Mammary epithelial cell (primary cell): ENCODE measurements around the gene NNAT.

ENCODE experiments used
- EZH2 ChIP-seq: IDR thresholded peaks from 2 replicates; pipeline ENCODE4 v1.6.1; 2012; ENCODE audit warnings: low read length, inconsistent platforms, borderline replicate concordance
- TF ChIP-seq, protein P1 (sequence below), 2 donors: IDR thresholded peaks in 1 of 2; conservative IDR thresholded peaks in 1 of 2; 2 replicates each; pipeline ENCODE4 v1.5.1; 2011 to 2012; ENCODE audit warnings: inconsistent platforms in 2 of 2, low read length in 2 of 2, mild to moderate bottlenecking in 2 of 2, control low read depth in 1 of 2, low read depth in 1 of 2; ENCODE audit not compliant: insufficient read depth in 1 of 2; ENCODE audit errors: extremely low read depth in 1 of 2

DNA sequence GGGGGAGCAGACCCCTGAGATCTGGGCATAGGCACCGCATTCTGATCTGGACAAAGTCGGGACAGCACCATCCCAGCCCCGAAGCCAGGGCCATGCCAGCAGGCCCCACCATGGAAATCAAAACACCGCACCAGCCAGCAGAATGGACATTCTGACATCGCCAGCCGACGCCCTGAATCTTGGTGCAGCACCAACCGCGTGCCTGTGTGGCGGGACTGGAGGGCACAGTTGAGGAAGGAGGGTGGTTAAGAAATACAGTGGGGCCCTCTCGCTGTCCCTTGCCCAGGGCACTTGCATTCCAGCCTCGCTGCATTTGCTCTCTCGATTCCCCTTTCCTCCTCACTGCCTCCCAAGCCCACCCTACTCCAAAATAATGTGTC lies 2.0 kb downstream of the NNAT start:
- TF ChIP-seq, protein P1, sequence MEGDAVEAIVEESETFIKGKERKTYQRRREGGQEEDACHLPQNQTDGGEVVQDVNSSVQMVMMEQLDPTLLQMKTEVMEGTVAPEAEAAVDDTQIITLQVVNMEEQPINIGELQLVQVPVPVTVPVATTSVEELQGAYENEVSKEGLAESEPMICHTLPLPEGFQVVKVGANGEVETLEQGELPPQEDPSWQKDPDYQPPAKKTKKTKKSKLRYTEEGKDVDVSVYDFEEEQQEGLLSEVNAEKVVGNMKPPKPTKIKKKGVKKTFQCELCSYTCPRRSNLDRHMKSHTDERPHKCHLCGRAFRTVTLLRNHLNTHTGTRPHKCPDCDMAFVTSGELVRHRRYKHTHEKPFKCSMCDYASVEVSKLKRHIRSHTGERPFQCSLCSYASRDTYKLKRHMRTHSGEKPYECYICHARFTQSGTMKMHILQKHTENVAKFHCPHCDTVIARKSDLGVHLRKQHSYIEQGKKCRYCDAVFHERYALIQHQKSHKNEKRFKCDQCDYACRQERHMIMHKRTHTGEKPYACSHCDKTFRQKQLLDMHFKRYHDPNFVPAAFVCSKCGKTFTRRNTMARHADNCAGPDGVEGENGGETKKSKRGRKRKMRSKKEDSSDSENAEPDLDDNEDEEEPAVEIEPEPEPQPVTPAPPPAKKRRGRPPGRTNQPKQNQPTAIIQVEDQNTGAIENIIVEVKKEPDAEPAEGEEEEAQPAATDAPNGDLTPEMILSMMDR (conservative IDR thresholded peaks at IDR 0.05 in 1 of 2, IDR thresholded peaks at IDR 0.05 in 1 of 2; ENCODE audit: extremely low read depth in 1 of 2, insufficient read depth in 1 of 2, low read depth in 1 of 2, low read length in 2 of 2), result no peak
- no peak for TF ChIP-seq EZH2
